Thoracic aorta (tissue), 2 donors: ENCODE data around the gene SLC44A1. TPM values are rescaled to one million over a fixed set of nuclear protein-coding genes. Genes with fewer than 3 reads are reported as not detected.
A peak's percentile ranks its signal among the peaks of the same experiment; 100 is the strongest.
"Not testable (repeated sequence)": the region's sequence is repeated elsewhere in the genome, so short reads cannot be mapped to it uniquely, and the experiment has no call there.

Experiments
- ATAC-seq: fragments of 150-250 bp; one replicate; pipeline ENCODE4 v1.8.0; 2017; ENCODE audit warnings: low read depth; ENCODE audit not compliant: insufficient number of reproducible peaks, low FRiP score
- DNase-seq: peaks from one replicate; pipeline ENCODE4 v3.0.0-alpha.2; 2020; ENCODE audit warnings: low spot score
- H3K27ac ChIP-seq, 2 donors: fragments of 200-600 bp; sonication (generic); 1 replicate in 1 of 2; 2 replicates in 1 of 2; pipeline ENCODE4 v1.5.1; 2016; ENCODE audit warnings: mild to moderate bottlenecking in 2 of 2, moderate library complexity in 2 of 2
- H3K27me3 ChIP-seq: fragments of 200-600 bp; sonication (generic); replicated peaks from 2 replicates; pipeline ENCODE4 v1.6.0; 2016; ENCODE audit warnings: mild to moderate bottlenecking; ENCODE audit not compliant: insufficient read depth
- H3K36me3 ChIP-seq: fragments of 200-600 bp; sonication (generic); one replicate; pipeline ENCODE4 v1.5.1; 2016
- H3K4me1 ChIP-seq, 2 donors: fragments of 200-600 bp; sonication (generic); 1 replicate in 1 of 2; 2 replicates in 1 of 2; pipeline versions ENCODE4 v1.5.1 to v1.6.0; 2016; ENCODE audit warnings: low read depth in 2 of 2, mild to moderate bottlenecking in 1 of 2; ENCODE audit not compliant: control insufficient read depth in 1 of 2
- H3K4me3 ChIP-seq: fragments of 200-600 bp; sonication (generic); 2 replicates; pipeline ENCODE4 v1.5.1; 2016; ENCODE audit warnings: mild to moderate bottlenecking
- H3K9me3 ChIP-seq: fragments of 200-600 bp; sonication (generic); 2 replicates; pipeline ENCODE4 v1.5.1; 2016
- CTCF ChIP-seq: fragments of 200-600 bp; sonication (generic); IDR thresholded peaks from one replicate; pipeline ENCODE4 v1.5.1; 2019; ENCODE audit warnings: antibody characterized with exemption
- total RNA-seq, 2 donors: library from RNA; depleted of rRNA; stranded (reverse); fragments of >200 nt; gene quantifications; one replicate each; pipeline versions ENCODE4 v1.1.0 to v1.2.3, GENCODE V29; 2016

SLC44A1 gene
- total RNA-seq, 2 donors from 2014 or later = 33.9 to 58.8 TPM

- ATAC-seq (no peak), DNase-seq (no peak)
- Histone ChIP-seq H3K27ac (peak overlapping the region in 1 of 2 donors; percentile 1), H3K4me3 (peak overlapping the region; percentile 6), H3K9me3 (no peaks in the 10 kb centered on the region), H3K36me3 (no peaks in the 10 kb centered on the region), H3K27me3 (no peaks in the 10 kb centered on the region), H3K4me1 (peaks cover 17 to 38% of the 10 kb centered on the region in 2 donors)
- TF ChIP-seq CTCF = no peak
These were observed 14.8 kb downstream of the SLC44A1 start for GRCh38 chr9:105259274-105259673.

- ATAC-seq (no peak), DNase-seq (no peak)
- H3K4me1 ChIP-seq = peaks cover 17 to 38% of the 10 kb centered on the region in 2 donors
- H3K27me3 ChIP-seq = no peaks in the 10 kb centered on the region
- no peaks in the 10 kb centered on the region for H3K36me3 ChIP-seq
- peak overlapping the region; percentile 1 to 6 for H3K27ac ChIP-seq
- H3K9me3 ChIP-seq = no peaks in the 10 kb centered on the region
- peak overlapping the region; percentile 6 for H3K4me3 ChIP-seq
- no peak for TF ChIP-seq CTCF
These were observed 15.5 kb downstream of the SLC44A1 start for GRCh38 chr9:105259731-105260612.

- TF ChIP-seq CTCF = no peak
- Histone ChIP-seq H3K4me1 (peaks cover 17 to 32% of the 10 kb centered on the region in 2 donors), H3K4me3 (no peak overlapping the region), H3K27me3 (no peaks in the 10 kb centered on the region), H3K27ac (no peak overlapping the region), H3K9me3 (no peaks in the 10 kb centered on the region), H3K36me3 (no peaks in the 10 kb centered on the region)
- DNase-seq (no peak), ATAC-seq (no peak)
These were observed 18.0 kb downstream of the SLC44A1 start for GRCh38 chr9:105262497-105262896.

GRCh38 chr9:105264380-105264779, 19.9 kb downstream of the SLC44A1 start:
- no peak for DNase-seq
- no peak for TF ChIP-seq CTCF
- Histone ChIP-seq H3K27ac (no peak overlapping the region), H3K9me3 (no peaks in the 10 kb centered on the region), H3K4me1 (peaks cover 8 to 13% of the 10 kb centered on the region in 2 donors), H3K4me3 (no peak overlapping the region), H3K36me3 (no peaks in the 10 kb centered on the region), H3K27me3 (no peaks in the 10 kb centered on the region)
- no peak for ATAC-seq

- H3K9me3 ChIP-seq, H3K4me3 ChIP-seq, H3K4me1 ChIP-seq, H3K27me3 ChIP-seq, H3K27ac ChIP-seq, H3K36me3 ChIP-seq, ATAC-seq, DNase-seq: not testable (repeated sequence)
These were observed 23.8 kb downstream of the SLC44A1 start for GRCh38 chr9:105268254-105268653.
